Inferior parietal cortex (tissue), 1 donor: ENCODE results near the gene RBM39.
"Not testable (repeated sequence)": the region's sequence is repeated elsewhere in the genome, so short reads cannot be mapped to it uniquely, and the experiment has no call there.

ENCODE experiments used
- DNase-seq: peaks from one replicate; pipeline ENCODE4 v3.0.0-alpha.2; 2016; ENCODE audit errors: extremely low spot score

The RBM39 gene

GRCh38 chr20:35726842-35727711, 15.0 kb downstream of the RBM39 start:
- no peak for DNase-seq

- DNase-seq = no peak
Measured at GRCh38 chr20:35724321-35725230, 17.5 kb downstream of the RBM39 start.

GRCh38 chr20:35723652-35724320, 18.3 kb downstream of the RBM39 start:
- not testable (repeated sequence) for DNase-seq

GRCh38 chr20:35723275-35723639, 18.8 kb downstream of the RBM39 start:
- not testable (repeated sequence) for DNase-seq

- DNase-seq = no peak
Measured at GRCh38 chr20:35721621-35722020, 20.4 kb downstream of the RBM39 start.

- DNase-seq = no peak
Measured at GRCh38 chr20:35721219-35721618, 20.8 kb downstream of the RBM39 start.

GRCh38 chr20:35720165-35721123, 21.6 kb downstream of the RBM39 start:
- DNase-seq = no peak

- no peak for DNase-seq
Measured at GRCh38 chr20:35719717-35720116, 22.3 kb downstream of the RBM39 start.

GRCh38 chr20:35718972-35719635, 23.0 kb downstream of the RBM39 start:
- no peak for DNase-seq

- DNase-seq = not testable (repeated sequence)
Measured at GRCh38 chr20:35718321-35718720, 23.7 kb downstream of the RBM39 start.

- no peak for DNase-seq
Measured at GRCh38 chr20:35716330-35716729, 25.7 kb downstream of the RBM39 start.

- no peak for DNase-seq
Measured at GRCh38 chr20:35715652-35716051, 26.4 kb downstream of the RBM39 start.

GRCh38 chr20:35714127-35714526, 27.9 kb downstream of the RBM39 start:
- DNase-seq = no peak

GRCh38 chr20:35713120-35713519, 28.9 kb downstream of the RBM39 start:
- DNase-seq = not testable (repeated sequence)

GRCh38 chr20:35711588-35712209, 30.4 kb downstream of the RBM39 start:
- no peak for DNase-seq

- DNase-seq = no peak
Measured at GRCh38 chr20:35710884-35711587, 31.0 kb downstream of the RBM39 start.

- no peak for DNase-seq
Measured at GRCh38 chr20:35710039-35710438, 32.0 kb downstream of the RBM39 start.

GRCh38 chr20:35709259-35709658, 32.8 kb downstream of the RBM39 start:
- DNase-seq = no peak

- DNase-seq = no peak
Measured at GRCh38 chr20:35708502-35708901, 33.6 kb downstream of the RBM39 start.
